HG03139 (cell line): Measurements from ENCODE around the gene SLC39A6.
"Not testable (repeated sequence)": the region's sequence is repeated elsewhere in the genome, so short reads cannot be mapped to it uniquely, and the experiment has no call there.

Source experiments
- ATAC-seq: cut with Tn5 transposase; IDR thresholded peaks from one replicate; pipeline ENCODE4 v1.9.1; 2021; ENCODE audit not compliant: unreplicated experiment

The SLC39A6 gene

DNA sequence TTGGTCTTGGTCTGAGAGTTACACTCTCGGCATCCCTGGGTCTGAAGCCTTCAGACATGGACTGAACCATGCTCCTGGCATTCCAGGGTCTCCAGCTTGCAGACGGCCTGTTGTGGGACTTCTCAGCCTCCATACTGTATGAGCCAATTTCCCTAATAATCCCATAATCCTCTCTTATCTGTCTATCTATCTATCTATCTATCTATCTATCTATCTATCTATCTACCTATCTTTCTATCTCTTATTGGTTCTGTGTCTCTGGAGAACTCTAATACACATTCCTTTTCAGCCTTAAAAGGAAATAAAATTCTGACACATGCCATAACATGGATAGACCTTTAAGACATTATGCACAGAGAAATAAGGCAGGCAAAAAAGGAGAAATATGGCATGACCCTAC is 24.4 kb downstream of the SLC39A6 start:
- no peak for ATAC-seq

GRCh38 chr18:36101943-36102342 is 27.2 kb downstream of the SLC39A6 start:
- ATAC-seq: no peak

- no peak for ATAC-seq
These were observed 29.8 kb downstream of the SLC39A6 start for GRCh38 chr18:36099311-36099710.

GRCh38 chr18:36096955-36097354 is 32.2 kb downstream of the SLC39A6 start:
- no peak for ATAC-seq

DNA sequence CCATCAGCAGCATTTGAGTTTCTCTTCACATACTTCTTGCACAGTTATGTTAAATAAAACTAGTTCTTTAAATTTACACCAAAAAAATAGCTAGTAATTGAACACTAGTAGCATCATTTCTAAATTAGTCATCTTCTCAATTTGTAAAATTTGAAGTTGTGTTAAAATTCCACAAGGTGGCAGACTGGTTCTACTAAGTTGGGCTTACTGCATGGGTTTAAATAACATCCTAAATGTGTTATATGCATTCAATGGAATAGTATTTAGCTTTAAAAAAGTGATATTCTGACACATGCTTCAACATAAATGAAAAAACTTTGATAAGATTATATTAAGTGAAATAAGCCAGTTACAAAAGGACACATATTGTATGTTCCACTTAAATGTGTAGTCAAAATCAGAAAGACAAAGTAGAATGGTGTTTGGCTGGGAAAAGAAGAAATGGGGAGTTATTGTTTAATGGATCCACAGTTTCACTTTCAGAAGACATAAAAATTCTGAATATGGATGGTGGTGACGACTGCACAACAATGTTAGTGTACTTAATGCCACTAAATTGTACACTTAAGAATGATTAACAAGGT is 33.1 kb downstream of the SLC39A6 start:
- ATAC-seq: no peak

DNA sequence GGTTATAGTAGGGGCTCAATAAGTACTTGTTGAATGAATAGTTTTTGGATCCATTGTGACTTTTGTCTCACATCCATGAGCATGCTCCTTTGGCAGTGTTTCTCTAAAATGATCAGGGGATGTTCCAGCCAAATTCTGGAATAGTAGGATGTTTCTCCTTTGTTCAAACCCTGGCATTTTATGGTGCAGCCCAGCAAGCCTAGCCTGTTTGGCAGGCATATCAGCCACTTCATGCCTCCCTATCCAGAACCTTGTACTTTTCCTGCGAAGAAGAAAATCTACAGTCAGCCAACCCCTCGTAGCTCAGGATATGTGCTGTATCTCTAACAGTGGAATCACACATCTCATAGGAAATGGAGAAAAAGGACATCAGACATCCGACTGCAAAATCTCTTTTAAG is 34.7 kb downstream of the SLC39A6 start:
- ATAC-seq: no peak

- not testable (repeated sequence) for ATAC-seq
These were observed 37.0 kb downstream of the SLC39A6 start for GRCh38 chr18:36092116-36092515.

DNA sequence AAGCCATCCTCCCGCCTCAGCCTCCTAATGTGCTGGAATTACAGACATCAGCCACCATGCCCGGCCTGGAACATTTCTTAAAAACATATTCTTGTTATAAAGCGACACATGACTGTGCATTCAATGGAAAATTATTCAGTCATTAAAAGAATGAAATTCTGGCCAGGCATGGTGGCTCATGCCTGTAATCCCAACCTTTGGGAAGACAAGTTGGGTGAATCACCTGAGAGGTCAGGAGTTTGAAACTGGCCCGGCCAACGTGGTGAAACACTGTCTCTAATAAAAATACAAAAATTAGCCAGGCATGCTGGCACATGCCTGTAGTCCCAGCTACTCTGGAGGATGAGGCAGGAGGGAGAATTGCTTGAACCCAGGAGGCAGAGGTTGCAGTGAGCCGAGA is 40.1 kb downstream of the SLC39A6 start:
- no peak for ATAC-seq

DNA sequence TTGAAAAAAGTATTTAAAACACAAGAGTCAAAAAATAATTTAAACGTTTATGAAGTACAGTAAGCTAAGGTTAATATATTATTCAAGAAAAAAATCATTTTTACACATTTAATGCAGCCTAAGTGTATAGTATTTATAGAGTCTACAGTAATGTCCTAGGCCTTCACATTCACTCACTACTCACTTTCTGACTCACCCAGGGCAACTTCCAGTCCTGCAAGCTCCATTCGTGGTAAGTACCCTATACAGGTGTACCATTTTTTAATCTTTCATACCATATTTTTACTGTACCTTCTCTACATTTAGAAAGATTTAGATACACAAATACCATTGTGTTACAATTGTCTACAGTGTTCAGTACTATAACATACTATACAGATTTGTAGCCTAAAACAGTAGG is 40.9 kb downstream of the SLC39A6 start:
- ATAC-seq: no peak

GRCh38 chr18:36086186-36086585 is 43.0 kb downstream of the SLC39A6 start:
- ATAC-seq: no peak

- no peak for ATAC-seq
These were observed 43.9 kb downstream of the SLC39A6 start for GRCh38 chr18:36085195-36085594.

- ATAC-seq: no peak
These were observed 45.4 kb downstream of the SLC39A6 start for GRCh38 chr18:36083729-36084128.

DNA sequence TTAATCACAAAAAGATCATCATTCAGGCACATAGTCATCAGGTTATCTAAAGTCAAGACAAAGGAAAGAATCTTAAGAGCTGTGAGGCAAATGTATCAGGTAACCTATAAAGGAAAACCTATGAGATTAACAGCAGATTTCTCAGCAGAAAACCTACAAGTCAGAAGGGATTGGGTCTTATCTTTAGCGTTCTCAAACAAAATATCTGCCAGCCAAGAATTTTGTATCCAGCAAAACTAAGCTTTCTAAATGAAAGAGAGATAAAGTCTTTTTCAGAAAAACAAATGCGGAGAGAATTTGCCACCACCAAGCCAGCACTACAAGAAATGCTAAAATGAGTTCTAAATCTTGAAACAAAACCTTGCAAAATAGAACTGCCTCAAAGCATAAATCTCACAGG is 48.0 kb downstream of the SLC39A6 start:
- ATAC-seq: not testable (repeated sequence)

DNA sequence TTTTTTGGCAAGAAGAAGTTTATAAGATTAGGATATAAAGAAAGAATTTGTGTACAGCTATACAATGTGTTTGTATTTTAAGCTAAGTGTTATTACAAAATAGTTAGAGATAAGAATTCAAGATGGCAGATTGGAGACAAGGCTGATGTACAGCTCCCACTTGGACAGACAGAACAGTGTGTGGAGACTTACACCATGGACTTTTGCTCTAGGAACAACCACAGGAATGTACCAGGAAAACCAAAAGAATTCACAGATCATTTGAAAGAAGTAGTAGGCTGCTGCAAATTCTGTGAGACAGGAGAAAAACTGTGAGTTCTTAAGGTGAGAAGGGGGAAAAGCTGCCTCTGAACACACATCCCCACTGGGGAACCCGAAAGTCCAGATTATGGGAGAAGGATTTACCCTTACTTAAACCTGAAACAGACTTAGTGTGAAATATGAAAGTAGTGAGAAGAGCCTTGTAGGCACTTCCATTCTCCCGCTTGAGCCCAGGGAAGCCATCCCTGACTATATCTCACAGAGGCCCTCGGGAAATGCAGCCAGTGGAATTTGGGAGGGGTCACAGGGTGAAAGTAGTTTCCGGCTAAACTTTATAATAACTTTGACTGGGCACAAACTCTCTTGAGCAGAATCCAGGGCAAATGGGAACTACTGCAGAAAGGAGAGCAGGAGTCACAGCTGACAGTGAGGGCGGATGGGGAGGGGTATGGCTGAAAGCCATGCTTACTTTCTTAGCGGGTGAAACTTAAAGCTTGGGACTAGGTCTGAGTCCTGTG is 50.2 kb downstream of the SLC39A6 start:
- no peak for ATAC-seq

- ATAC-seq: not testable (repeated sequence)
These were observed 51.4 kb downstream of the SLC39A6 start for GRCh38 chr18:36077764-36078163.

GRCh38 chr18:36075862-36076587 is 53.1 kb downstream of the SLC39A6 start:
- ATAC-seq: no peak

- ATAC-seq: no peak
These were observed 54.7 kb downstream of the SLC39A6 start for GRCh38 chr18:36074435-36074834.

DNA sequence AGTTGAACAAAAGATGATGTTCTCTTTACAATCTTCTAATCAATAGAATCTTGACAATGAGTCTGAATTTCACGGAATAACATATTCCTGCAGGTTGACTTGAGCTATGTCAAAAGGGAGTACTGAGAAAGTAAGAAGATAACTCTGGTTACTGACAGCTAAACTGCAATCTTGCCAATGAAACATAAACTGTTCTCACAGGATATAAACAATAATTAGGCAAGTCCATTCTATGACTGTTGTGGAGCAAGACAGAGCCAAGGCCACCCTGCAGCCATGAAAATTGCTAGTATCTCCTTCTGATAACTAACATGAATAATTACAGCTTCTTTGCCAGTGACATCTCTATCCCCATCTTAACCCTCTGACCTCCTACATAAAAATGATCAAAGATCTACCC is 55.5 kb downstream of the SLC39A6 start:
- ATAC-seq: no peak

GRCh38 chr18:36072406-36072805 is 56.7 kb downstream of the SLC39A6 start:
- not testable (repeated sequence) for ATAC-seq

- peak; percentile 90 for ATAC-seq
These were observed 61.8 kb downstream of the SLC39A6 start, which contains the start of gene RPRD1A for GRCh38 chr18:36067055-36067957. Gene RPRD1A (minus strand): TSS chr18:36067559. CDS start chr18:36067404, 155 bp downstream.

DNA sequence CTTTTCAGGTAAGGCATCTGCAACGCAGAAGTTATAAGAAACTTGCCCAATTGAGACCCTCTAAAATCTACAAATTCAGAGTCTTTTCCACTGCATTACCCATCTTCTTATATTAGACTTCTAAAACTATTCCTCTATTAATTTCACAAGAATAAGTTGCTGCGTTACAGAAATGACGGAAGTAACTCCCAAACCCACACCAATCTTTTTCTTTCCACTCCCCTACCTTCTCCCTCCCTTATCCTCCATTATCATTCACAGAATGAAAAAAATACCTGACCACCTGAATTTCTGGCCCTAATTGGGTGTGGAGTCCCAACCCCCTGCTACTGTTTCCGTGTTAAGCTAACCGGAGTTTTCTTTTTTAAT is 62.5 kb downstream of the SLC39A6 start:
- ATAC-seq: no peak
